ENCODE results near the gene FES.

FES gene

GRCh38 chr15:90875549-90875981 lies 8.7 kb upstream of the FES start:
- no peak for DNase-seq (ENCODE audit: low read depth in 1 of 2, low spot score in 1 of 2)

- DNase-seq (ENCODE audit: low read depth in 1 of 2, low spot score in 1 of 2), result no peak
Measured at GRCh38 chr15:90876046-90876445, 8.3 kb upstream of the FES start.

DNA sequence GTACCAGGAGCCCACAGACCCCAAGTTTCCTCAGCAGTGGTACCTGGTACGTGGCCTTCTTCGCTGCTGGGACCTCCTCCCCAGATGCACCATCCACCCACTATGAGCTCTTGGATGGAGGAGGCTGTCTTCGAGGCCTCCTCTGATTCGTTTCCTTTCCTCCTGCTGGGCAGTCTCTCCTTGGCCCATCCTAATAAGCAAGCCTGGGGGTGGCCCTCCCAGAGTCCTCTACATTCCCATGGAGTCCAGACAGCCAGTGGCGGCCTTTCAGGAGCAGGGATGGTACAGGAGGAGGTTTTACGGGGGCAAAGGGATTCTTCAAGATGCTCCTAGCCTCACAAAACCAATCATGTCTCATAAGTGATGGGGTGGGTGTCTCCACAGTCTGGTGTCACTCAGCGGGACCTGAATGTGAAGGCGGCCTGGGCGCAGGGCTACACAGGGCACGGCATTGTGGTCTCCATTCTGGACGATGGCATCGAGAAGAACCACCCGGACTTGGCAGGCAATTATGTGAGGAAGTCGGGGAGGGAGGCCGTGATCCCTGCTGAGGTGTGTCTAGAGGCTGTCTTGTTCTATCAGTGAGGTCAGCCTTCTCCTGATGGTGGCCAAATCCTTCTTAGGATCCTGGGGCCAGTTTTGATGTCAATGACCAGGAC lies 7.7 kb upstream of the FES start:
- DNase-seq (ENCODE audit: low read depth in 1 of 2, low spot score in 1 of 2), result no peak

DNA sequence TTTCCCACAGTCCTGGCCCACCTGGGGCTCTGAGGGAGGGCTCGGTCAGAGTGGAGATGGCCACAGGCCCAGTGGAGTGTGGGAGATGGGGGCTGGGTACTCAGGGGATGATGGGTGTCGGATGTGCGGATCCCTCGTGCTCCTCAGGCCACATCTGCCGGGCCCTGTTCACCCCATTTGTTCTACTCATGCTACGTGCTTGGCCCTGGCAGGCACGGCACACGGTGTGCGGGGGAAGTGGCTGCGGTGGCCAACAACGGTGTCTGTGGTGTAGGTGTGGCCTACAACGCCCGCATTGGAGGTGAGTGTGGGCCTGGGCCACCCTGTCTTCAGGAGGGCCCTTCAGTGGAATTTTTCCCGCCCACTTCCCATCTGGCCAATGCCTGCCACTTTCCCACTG lies 7.0 kb upstream of the FES start:
- DNase-seq (ENCODE audit: low read depth in 1 of 2, low spot score in 1 of 2), result no peak

DNA sequence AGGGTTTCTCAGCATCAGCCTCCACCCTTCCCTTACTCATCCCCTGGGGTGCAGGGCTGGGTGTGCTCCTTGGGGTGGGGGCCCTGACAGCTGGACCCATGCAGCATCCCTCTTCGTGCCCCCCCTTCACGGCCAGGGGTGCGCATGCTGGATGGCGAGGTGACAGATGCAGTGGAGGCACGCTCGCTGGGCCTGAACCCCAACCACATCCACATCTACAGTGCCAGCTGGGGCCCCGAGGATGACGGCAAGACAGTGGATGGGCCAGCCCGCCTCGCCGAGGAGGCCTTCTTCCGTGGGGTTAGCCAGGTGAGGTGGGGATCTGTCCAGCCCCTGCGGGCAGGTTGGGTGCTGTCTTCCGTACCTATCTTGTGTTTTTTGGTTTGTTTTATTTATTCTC lies 6.3 kb upstream of the FES start:
- DNase-seq (ENCODE audit: low read depth in 1 of 2, low spot score in 1 of 2), result no peak

GRCh38 chr15:90878660-90879059 lies 5.6 kb upstream of the FES start:
- no peak for DNase-seq (ENCODE audit: low read depth in 1 of 2, low spot score in 1 of 2)

DNA sequence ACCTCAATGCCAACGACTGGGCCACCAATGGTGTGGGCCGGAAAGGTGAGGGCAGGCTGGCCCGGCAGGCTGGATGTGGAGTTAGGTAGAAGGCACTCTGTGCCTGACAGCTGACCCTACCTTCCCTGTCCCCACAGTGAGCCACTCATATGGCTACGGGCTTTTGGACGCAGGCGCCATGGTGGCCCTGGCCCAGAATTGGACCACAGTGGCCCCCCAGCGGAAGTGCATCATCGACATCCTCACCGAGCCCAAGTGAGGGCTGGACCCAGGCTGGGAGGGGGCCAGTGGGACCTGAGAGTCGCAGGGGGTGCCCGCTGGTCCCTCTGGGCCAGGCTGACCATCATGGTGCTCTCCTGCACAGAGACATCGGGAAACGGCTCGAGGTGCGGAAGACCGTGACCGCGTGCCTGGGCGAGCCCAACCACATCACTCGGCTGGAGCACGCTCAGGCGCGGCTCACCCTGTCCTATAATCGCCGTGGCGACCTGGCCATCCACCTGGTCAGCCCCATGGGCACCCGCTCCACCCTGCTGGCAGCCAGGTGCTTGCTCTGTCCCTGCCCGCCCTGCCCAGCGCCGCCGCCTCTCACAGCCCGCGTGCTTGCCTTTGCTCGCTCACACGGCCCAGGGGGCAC lies 4.5 kb upstream of the FES start:
- DNase-seq (ENCODE audit: low read depth in 1 of 2, low spot score in 1 of 2), result no peak

DNA sequence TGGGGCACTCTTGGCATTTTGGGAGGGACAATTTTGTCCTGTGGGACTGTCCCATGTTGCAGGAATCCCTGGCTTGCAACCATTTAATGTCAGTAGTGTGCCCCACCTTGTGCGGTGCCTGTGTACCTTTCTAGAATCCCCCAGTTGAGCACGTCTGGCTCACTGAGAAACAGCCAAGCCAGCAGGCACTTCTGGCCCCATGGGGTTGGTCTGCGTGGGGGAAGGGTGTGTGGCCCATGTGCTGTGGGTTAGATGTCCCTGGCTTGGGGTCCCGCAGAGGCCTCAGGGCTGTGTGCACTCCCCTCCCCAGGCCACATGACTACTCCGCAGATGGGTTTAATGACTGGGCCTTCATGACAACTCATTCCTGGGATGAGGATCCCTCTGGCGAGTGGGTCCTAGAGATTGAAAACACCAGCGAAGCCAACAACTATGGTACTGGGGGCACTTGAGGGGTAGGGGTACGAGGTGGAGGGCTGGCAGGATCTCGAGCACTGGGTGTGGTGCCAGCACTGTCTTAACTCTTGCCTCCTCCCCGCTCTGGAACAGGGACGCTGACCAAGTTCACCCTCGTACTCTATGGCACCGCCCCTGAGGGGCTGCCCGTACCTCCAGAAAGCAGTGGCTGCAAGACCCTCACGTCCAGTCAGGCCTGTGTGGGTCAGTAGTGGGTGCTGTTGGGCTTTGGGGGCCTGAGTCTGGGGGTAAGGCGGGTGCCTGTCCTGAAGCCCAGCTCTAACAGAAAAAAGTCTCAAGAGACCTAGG lies 3.7 kb upstream of the FES start:
- DNase-seq (ENCODE audit: low read depth in 1 of 2, low spot score in 1 of 2), result no peak

GRCh38 chr15:90881181-90881977 lies 2.9 kb upstream of the FES start:
- no peak for DNase-seq (ENCODE audit: low read depth in 1 of 2, low spot score in 1 of 2)

GRCh38 chr15:90881978-90882721 lies 2.2 kb upstream of the FES start:
- no peak for DNase-seq (ENCODE audit: low read depth in 1 of 2, low spot score in 1 of 2)

GRCh38 chr15:90882781-90883525 lies 1.4 kb upstream of the FES start:
- DNase-seq (ENCODE audit: low read depth in 1 of 2, low spot score in 1 of 2), result no peak

DNA sequence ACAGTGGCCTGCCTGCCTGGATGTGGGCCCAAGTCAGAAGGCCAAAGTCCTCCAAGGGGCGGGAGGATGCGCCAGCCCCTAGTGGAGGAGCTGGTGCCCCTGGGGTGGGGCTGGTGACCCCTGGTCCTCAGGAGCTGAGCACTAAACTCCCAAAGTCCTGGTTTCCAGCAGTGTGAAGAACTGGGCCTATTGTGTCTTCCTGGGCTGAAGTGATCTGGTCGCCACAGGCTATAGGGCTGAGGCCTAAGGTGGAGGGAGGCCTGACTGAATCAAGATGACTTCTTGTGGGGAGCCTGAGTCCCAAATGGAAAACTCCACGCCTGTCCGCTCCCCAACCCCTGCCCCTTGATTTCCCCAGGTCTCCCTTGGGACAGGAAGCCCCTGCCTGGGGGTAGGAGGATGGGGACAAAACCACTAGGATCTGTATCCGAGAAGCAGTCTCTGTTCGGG lies 753 bp upstream of the FES start:
- no peak for DNase-seq (ENCODE audit: low read depth in 1 of 2, low spot score in 1 of 2)

DNA sequence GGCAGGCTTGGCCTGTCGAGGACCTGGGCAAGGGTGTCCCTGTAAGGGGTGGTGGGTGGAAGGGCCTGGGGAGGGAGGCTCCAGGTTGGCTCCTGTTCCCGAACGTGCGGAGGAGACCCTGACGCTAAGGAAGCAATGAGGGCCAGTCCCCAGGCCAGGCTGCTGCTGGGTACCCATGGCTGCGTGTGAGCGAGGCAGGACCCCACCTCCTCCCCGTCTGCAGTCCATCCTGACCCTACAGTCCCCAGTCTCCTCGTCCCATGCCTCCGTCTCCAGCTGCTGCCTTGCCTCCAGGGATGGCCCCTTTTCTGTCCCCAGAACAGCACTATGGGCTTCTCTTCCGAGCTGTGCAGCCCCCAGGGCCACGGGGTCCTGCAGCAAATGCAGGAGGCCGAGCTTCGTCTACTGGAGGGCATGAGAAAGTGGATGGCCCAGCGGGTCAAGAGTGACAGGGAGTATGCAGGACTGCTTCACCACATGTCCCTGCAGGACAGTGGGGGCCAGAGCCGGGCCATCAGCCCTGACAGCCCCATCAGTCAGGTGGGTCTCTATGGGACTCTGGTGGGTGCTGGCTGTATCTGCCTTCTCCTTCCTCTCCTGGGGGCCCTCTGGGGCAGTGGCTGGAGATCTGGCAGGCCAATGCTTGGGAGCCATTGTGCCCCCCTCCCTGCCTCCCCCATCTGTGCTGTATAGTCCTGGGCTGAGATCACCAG lies 571 bp downstream of the FES start:
- no peak for DNase-seq (ENCODE audit: low read depth in 1 of 2, low spot score in 1 of 2)

GRCh38 chr15:90885432-90886290 lies 1.4 kb downstream of the FES start:
- peak; percentile 72 to 77 for DNase-seq (ENCODE audit: low read depth in 1 of 2, low spot score in 1 of 2)

DNA sequence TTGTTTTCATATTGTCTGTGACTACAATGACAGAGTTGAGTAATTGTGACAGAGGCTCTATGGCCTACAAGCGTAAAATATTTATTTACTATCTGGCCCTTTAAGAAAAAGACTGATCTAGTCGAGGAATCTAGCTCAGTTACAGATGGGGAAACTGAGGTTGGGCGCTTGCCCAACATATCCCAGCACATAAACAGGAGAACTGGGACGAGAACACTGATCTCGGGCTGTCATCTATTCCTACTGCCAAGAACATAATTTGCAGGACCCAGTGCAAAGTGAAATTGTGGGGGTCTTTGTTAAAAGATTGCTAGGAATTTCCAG lies 1.9 kb downstream of the FES start:
- no peak for DNase-seq (ENCODE audit: low read depth in 1 of 2, low spot score in 1 of 2)

GRCh38 chr15:90887037-90887481 lies 2.8 kb downstream of the FES start:
- DNase-seq (ENCODE audit: low read depth in 1 of 2, low spot score in 1 of 2), result no peak

- DNase-seq (ENCODE audit: low read depth in 1 of 2, low spot score in 1 of 2), result no peak
Measured at GRCh38 chr15:90889313-90889730, 5.0 kb downstream of the FES start.

DNA sequence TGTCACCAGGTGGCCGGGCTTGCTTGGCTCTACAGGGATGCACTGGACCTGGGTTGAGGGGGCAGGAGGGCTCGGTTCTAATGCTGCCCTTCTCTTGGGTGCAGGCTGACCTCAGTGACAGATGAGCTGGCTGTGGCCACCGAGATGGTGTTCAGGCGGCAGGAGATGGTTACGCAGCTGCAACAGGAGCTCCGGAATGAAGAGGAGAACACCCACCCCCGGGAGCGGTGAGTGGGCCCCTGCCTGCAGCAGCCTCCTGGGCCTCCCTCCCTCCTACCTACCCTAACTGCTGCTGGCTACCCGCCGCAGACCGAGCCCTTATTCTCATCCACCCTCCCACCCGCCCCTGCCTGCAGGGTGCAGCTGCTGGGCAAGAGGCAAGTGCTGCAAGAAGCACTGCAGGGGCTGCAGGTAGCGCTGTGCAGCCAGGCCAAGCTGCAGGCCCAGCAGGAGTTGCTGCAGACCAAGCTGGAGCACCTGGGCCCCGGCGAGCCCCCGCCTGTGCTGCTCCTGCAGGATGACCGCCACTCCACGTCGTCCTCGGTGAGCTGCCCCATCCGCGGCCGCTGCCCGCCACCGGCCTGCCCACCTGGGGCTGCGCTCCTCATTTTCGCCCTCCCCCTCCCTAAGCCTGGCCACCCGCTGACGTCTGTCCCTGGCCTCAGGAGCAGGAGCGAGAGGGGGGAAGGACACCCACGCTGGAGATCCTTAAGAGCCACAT lies 5.6 kb downstream of the FES start:
- DNase-seq (ENCODE audit: low read depth in 1 of 2, low spot score in 1 of 2), result no peak
